ENCODE results near the gene SPART. TPM values are rescaled to one million over a fixed set of nuclear protein-coding genes. Genes with fewer than 3 reads are reported as not detected.

Gene SPART
- total and polyA plus RNA-seq, 2 donors, result 60.9 to 124 TPM

DNA sequence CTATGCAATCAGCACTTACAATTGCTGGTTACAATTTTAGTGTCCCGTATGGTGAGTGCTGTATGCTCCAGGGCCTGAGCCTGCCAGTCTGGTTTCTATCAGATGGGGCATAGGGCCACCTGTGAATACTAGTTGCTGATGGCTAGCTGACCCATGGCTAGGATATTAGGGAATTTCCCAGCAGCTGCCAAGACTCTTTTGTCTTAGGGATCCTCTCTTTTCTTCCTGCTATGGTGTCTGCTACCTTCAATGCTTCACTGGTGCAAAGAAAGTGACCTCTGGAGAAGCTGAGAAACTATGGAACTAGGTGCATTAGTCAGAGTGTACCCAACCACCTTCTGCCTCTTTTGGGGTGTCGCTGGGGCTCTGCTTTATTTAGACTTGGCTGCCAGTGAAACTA is 60.2 kb downstream of the SPART start:
- 88% methylated on average over 2 of the region's 2 CpGs for WGBS

DNA sequence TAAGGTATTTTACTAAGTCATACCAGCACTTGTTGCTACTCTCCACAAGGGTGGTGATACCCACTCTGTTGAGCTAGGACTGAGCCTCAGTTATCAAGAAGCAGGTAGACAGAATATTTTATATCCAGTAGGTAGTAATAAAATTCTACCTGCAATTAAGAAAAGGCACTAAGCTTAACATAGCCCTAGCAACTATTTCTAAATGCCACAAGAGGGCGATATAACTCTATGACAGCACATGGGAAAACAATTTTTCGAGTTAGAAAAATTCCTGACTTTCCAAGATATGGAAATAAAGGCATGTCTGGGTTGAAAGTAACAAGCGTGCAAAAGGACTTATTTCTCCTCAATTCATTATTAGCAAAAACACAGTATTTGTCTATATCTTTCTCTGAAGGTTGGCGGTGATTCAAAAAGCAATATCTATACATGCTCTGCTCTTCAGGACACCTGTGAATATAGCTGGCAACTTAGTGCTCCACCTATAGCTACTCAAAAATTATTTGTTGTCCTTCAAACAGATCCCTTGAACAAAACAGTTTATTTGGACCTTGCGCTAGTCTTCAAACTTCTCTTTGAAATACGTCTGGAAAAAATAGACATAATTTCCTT is 63.3 kb downstream of the SPART start:
- DNase-seq (ENCODE audit: extremely low spot score), result no peak
- H3K27ac ChIP-seq (ENCODE audit: low read depth), result no peak overlapping the region
- 50% methylated on average over 6 of the region's 6 CpGs for WGBS
- H3K36me3 ChIP-seq (ENCODE audit: insufficient read depth), result no peaks in the 10 kb centered on the region
- no peaks in the 10 kb centered on the region for H3K4me1 ChIP-seq (ENCODE audit: insufficient read depth)
- no peak overlapping the region for H3K4me3 ChIP-seq (ENCODE audit: low read depth, low read length)

More for the DNA sequence above, 60.2 kb downstream of the SPART start:
- no peak for DNase-seq (ENCODE audit: extremely low spot score)
- Histone ChIP-seq H3K36me3 (ENCODE audit: insufficient read depth) (no peaks in the 10 kb centered on the region), H3K27ac (ENCODE audit: low read depth) (no peak overlapping the region), H3K4me1 (ENCODE audit: insufficient read depth) (no peaks in the 10 kb centered on the region), H3K4me3 (ENCODE audit: low read depth, low read length) (no peak overlapping the region)

DNA sequence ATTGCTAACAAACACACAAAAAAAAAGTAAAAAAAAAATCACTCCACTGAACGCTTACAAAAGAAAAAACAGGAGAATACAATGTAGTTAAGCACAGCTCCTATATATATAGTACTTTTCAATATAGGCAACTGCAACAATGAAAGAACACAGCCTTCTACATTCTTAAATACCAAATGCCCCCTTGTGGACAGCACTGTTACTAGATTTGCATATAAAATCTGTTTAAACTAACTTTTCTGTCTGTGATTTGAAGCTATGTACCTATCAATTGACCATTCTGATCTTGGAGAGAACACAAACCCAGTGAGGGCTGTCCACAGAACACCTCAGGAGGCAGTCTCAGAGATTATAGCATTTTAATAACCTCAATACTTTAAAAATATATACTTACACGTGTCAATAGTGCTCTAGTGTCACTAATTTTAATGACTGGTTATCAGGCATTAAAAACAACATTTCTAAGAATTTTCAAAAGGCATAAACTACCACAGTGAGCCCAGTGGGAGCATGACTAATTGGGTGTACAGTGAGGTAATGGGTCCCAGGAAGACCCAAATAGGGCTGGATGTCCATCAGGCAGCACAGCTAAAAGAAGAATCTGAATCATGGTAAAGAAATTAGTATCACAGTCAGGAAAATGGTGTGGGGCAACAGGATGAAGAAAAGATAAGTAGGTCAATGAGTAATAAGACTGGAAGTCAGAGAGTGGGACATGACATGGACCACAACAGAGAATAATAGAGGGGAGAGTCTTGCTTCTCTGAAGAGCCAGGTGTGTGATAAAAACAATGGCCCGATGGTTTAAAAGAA is 70.8 kb downstream of the SPART start:
- DNase-seq (ENCODE audit: extremely low spot score), result no peak
- WGBS, result 73% methylated on average over 3 of the region's 3 CpGs
- Histone ChIP-seq H3K4me3 (ENCODE audit: low read depth, low read length) (no peak overlapping the region), H3K36me3 (ENCODE audit: insufficient read depth) (peaks cover 1% of the 10 kb centered on the region), H3K4me1 (ENCODE audit: insufficient read depth) (no peaks in the 10 kb centered on the region), H3K27ac (ENCODE audit: low read depth) (no peak overlapping the region)

DNA sequence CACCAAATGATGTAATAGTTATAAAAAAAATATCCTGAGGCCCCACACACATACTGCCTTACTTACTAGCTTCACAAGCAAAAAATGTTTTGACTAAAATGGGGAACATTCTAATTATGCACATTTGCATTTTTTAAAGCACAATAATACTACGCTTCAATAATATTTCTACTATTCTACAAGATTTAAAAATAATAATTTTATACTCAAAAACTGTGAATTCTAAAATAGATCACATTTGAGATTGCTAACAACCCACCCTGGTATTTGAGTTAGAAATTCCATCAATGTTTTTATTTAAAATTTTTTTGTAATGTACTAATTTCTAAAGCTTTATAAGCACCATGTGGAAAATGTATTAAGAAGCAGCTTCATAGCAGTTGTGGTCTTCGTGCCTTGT is 72.8 kb downstream of the SPART start:
- DNase-seq (ENCODE audit: extremely low spot score), result no peak
- H3K4me3 ChIP-seq (ENCODE audit: low read depth, low read length), result no peak overlapping the region
- peaks cover 1% of the 10 kb centered on the region for H3K36me3 ChIP-seq (ENCODE audit: insufficient read depth)
- no peaks in the 10 kb centered on the region for H3K4me1 ChIP-seq (ENCODE audit: insufficient read depth)
- WGBS, result 92% methylated on average over 2 of the region's 2 CpGs
- H3K27ac ChIP-seq (ENCODE audit: low read depth), result no peak overlapping the region

DNA sequence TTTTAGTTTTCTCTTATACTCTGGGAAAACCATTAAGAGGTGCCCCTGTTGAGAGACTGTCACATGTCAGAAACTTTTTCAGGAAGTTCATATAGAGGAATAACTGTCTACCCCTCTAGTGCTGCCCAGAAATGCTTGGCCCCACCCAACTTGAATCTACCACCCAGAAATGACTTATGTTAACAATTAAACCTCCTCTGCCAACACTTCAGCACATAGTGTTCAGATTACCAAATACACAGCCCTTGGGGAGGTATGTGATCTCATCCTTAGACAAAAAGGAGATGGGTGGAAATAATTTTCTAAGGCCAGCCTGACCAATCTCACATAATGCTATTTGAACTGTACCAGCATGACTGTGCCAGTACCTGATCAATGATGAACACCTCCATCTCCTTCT is 84.2 kb downstream of the SPART start:
- no peaks in the 10 kb centered on the region for H3K36me3 ChIP-seq (ENCODE audit: insufficient read depth)
- DNase-seq (ENCODE audit: extremely low spot score), result no peak
- H3K27ac ChIP-seq (ENCODE audit: low read depth), result no peak overlapping the region
- no peaks in the 10 kb centered on the region for H3K4me1 ChIP-seq (ENCODE audit: insufficient read depth)
- no peak overlapping the region for H3K4me3 ChIP-seq (ENCODE audit: low read depth, low read length)

DNA sequence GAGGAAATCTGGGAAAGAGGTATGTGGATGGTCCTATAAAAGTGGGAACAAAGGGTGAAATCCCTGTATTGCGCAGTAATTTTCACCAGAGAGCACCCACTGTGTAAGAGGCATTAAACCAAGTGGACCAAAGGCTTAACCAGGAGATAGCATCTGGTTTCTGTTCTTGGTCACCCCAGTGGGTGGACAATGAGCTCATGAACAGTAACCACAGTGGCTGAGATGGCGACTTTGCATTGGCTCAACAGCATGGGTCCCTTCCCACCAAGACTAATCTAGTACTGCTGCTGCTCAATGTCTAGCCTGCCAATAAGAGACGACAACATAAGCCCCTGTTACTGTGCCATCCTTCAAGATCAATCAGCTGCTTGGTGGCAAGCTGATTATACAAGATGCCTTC is 85.2 kb downstream of the SPART start:
- H3K4me1 ChIP-seq (ENCODE audit: insufficient read depth), result no peaks in the 10 kb centered on the region
- no peak overlapping the region for H3K27ac ChIP-seq (ENCODE audit: low read depth)
- H3K4me3 ChIP-seq (ENCODE audit: low read depth, low read length), result no peak overlapping the region
- WGBS, result 90% methylated on average over 3 of the region's 3 CpGs
- no peak for DNase-seq (ENCODE audit: extremely low spot score)
- no peaks in the 10 kb centered on the region for H3K36me3 ChIP-seq (ENCODE audit: insufficient read depth)

DNA sequence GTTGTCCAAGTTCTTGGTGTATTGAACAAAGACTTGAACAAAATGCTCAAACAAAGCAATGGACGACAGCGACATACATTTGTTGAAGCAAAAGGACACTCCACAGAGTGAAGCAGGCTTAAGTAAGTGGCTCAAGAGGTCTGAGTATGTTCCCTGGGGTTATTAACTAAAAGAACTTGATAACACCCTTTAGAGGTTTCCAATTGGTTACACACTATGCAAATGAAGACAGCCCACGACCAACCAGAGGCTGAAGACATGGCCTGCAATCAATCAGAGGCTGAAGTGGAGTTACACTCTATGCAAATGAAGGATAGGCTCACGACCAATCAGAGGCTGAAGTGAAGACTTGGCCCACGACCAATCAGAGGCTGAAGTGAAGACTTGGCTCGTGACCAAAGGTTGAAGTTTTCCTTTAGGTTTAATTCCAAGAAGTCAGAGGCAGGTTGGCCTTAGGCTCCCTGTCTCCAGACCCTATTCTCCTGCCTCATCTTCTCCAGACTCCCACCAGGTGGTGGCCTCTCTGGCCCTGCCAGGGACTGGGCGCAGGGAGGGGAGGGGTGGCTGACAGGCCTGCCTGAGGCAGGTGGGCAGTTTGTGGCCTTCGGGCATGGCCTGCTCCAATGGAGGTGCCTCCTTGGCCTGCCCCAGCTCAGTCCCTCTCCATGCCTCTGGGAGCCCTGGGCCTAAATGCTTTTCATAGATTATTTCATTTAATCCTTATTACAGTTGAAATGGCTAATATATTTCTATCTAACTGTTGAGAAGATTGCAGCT is 86.6 kb downstream of the SPART start:
- Histone ChIP-seq H3K36me3 (ENCODE audit: insufficient read depth) (no peaks in the 10 kb centered on the region), H3K4me3 (ENCODE audit: low read depth, low read length) (no peak overlapping the region), H3K4me1 (ENCODE audit: insufficient read depth) (no peaks in the 10 kb centered on the region), H3K27ac (ENCODE audit: low read depth) (no peak overlapping the region)
- 95% methylated on average over 8 of the region's 8 CpGs for WGBS
- DNase-seq (ENCODE audit: extremely low spot score), result no peak

DNA sequence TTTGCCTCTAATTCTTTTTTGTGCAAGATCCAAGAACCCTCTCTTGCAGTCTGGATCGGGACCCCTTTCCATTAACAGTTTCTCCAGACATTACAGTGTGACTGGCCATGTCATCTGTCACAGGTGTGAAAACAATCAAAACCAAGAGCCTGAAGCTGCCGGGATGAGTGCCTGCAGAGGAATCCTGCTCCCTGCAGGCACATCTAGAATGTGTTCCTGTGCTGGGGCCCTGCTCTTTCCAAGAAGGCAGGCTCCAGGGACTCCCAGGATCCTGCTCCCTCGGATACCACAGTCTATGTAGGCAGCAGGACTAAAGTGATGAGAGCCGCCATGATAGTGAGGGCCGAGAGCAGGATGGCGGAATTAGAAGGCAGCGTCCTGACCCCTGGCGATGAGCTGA is 87.4 kb downstream of the SPART start:
- DNase-seq (ENCODE audit: extremely low spot score), result no peak
- Histone ChIP-seq H3K36me3 (ENCODE audit: insufficient read depth) (no peaks in the 10 kb centered on the region), H3K4me1 (ENCODE audit: insufficient read depth) (no peaks in the 10 kb centered on the region), H3K27ac (ENCODE audit: low read depth) (no peak overlapping the region), H3K4me3 (ENCODE audit: low read depth, low read length) (no peak overlapping the region)
- WGBS, result 85% methylated on average over 8 of the region's 8 CpGs

Small RNA genes lying within 50 kb of the gene (small RNA-seq; reads per million reads assigned to genes)
- not detected for gene RNU6-71P

Other genes with a start within 250 kb of the SPART start
- gene DCLK1, start 215.0 kb downstream of the SPART start, total RNA-seq, result 89.1 TPM
- 6.5 TPM for gene DCLK1, start 215.0 kb downstream of the SPART start, polyA plus RNA-seq
- gene SOHLH2, start 131.8 kb downstream of the SPART start, total RNA-seq, result 0.32 TPM
- 2.2 TPM for gene SOHLH2, start 131.8 kb downstream of the SPART start, polyA plus RNA-seq
- gene CCDC169, start 48.6 kb downstream of the SPART start, total RNA-seq, result 7.0 TPM
- 3.1 TPM for gene CCDC169, start 48.6 kb downstream of the SPART start, polyA plus RNA-seq
- gene CCNA1, start 86.1 kb upstream of the SPART start, total RNA-seq, result not detected
- 0.24 TPM for gene CCNA1, start 86.1 kb upstream of the SPART start, polyA plus RNA-seq

Data from urinary bladder (tissue), 4 donors.